ENCODE results near the gene TULP1.
"Not testable (repeated sequence)": the region's sequence is repeated elsewhere in the genome, so short reads cannot be mapped to it uniquely, and the experiment has no call there.

The TULP1 gene

DNA sequence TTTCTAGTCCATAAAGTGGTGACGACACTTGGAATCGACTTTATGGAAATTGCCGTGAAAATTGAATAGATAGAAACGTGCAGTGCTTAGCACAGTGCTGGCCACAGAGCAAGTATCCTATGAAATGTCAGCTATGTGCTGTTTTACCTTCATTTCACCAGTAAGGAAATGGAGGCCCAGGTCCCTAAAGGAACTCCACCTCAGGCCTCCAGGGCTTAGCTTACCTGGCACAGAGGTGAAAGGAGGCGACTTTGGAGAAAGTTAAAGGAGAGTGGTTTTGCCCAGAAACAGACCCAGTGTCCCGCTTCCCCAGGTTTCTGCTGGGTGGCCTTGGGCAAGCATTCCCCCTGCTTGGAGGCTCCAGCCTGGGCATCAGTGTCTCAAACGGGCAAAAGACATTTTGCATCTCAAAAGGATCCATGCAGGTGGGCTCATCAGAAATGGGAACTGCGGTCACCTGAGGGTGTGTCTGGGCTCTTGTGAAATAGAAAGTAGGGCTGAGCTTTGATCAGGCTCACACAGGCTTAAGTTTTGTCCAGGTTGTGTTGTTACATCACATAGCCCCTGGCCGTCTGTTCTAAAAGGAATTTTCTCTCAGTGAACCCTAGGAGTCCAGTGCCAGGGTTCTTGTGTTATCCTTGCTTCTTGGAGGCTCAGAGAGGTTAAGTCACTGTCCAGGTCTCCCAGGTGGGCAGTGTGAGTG lies 6.8 kb upstream of the TULP1 start:
- TF ChIP-seq CTCF (IDR thresholded peaks at IDR 0.05; ENCODE audit: insufficient read depth, low read length, missing control alignments) = no peak
- CTCF ChIA-PET = interaction anchor here (1.0 to 9.3 kb wide), 5 partner anchors 10 to 218 kb away, joined by 3 to 180 read pairs (median 3); partner anchors contain the start of gene ARMC12
- no peak overlapping the region for H3K4me3 ChIP-seq (ENCODE audit: low read depth, low read length)
- DNase-seq (ENCODE audit: low read depth, low spot score) = no peak
- POLR2A ChIA-PET = no interaction called here

DNA sequence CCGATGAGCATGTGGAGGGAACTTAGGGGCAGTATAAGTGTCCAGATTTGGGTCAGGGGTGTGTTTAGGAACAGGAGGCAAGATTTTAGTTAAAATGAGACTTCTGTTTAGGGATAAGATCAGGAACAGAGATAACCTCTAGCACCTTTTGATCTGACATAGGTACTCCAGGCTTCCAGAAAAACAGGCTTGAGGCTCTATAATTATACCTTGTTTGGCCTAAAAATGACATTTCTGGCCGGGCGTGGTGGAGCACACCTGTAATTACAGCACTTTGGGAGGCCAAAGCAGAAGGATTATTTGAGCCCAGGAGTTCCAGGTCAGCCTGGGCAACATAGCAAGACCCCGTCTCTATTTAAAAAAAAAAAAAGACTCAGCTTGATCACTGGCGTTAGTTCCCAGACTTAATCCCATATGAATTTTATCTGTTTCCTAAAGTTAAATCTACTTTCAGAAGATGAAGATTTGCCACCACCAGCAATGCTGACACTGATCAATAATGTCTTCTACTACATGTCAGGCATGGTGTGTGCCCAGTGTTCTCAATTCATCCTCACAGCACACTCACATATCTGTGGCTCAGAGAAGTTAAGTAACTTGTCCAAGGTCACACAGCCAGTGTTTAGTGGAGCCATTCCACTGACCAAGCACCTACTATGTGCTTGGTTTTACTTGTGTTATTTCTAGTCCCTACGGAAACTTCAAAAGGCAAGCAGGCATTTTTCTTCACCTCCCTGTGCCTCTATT lies 6.0 kb upstream of the TULP1 start:
- ChIA-PET CTCF (interaction anchor here (1.0 to 9.3 kb wide), 4 partner anchors 10 to 219 kb away, joined by 3 to 180 read pairs (median 22); partner anchors contain the start of gene ARMC12), POLR2A (no interaction called here)
- no peak for DNase-seq (ENCODE audit: low read depth, low spot score)
- TF ChIP-seq CTCF (IDR thresholded peaks at IDR 0.05; ENCODE audit: insufficient read depth, low read length, missing control alignments) = no peak
- H3K4me3 ChIP-seq (ENCODE audit: low read depth, low read length) = no peak overlapping the region

- CTCF ChIA-PET = interaction anchor here (1.8 to 9.3 kb wide), 3 partner anchors 9 to 220 kb away, joined by 6 to 180 read pairs (median 10); partner anchors contain the start of gene ARMC12
- DNase-seq (ENCODE audit: low read depth, low spot score); H3K4me3 ChIP-seq (ENCODE audit: low read depth, low read length); POLR2A ChIA-PET: not testable (repeated sequence)
Observed at GRCh38 chr6:35517978-35518377, 5.3 kb upstream of the TULP1 start.

DNA sequence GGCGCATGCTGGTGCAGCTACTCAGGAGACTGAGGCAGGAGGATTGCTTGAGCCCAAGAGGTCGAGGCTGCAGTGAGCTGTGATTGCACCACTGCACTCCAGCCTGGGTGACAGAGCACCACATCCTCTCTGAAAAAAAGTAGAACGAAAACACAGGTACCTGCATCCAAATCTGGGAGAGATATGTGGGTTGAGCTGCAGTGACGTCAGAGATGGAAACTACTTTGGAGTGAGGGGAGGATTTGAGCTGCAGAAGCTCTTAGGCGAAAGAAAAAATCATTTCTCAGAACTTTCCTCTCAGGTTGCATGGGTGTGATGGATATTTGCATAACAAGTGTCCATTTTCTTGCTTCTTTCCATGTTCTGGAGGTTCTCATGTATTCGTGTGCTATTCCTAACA lies 4.0 kb upstream of the TULP1 start:
- ChIA-PET POLR2A (no interaction called here), CTCF (interaction anchor here (1.0 to 9.3 kb wide), 5 partner anchors 8 to 221 kb away, joined by 3 to 180 read pairs (median 6); partner anchors contain the start of gene ARMC12)
- no peak overlapping the region for H3K4me3 ChIP-seq (ENCODE audit: low read depth, low read length)
- no peak for TF ChIP-seq CTCF (IDR thresholded peaks at IDR 0.05; ENCODE audit: insufficient read depth, low read length, missing control alignments)
- DNase-seq (ENCODE audit: low read depth, low spot score) = no peak

DNA sequence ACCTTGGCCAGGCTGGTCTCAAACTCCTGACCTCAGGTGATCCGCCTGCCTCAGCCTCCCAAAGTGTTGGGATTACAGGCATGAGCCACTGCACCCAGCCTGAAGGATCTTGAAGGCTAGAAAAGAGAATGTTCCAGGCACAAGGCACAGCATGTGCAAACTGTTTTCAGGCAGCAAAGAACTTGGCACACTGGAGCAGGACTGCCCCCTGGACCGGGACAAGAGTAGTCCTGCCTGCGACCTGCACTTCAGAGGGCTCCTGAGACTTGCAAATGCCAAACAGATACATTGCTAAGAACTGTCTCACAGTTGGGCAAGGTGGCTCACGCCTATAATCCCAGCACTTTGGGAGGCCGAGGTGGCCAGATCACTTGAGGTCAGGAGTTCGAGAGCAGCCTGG lies 3.2 kb upstream of the TULP1 start:
- POLR2A ChIA-PET; DNase-seq (ENCODE audit: low read depth, low spot score); H3K4me3 ChIP-seq (ENCODE audit: low read depth, low read length); CTCF ChIA-PET: not testable (repeated sequence)

GRCh38 chr6:35514587-35514986 lies 1.9 kb upstream of the TULP1 start:
- ChIA-PET CTCF (interaction anchor here (0.9 to 1.6 kb wide), 3 partner anchors 8 to 222 kb away, joined by 3 to 4 read pairs (median 4); partner anchors contain the start of gene ARMC12), POLR2A (no interaction called here)
- no peak overlapping the region for H3K4me3 ChIP-seq (ENCODE audit: low read depth, low read length)
- DNase-seq (ENCODE audit: low read depth, low spot score) = no peak
- TF ChIP-seq CTCF (IDR thresholded peaks at IDR 0.05; ENCODE audit: insufficient read depth, low read length, missing control alignments) = no peak

DNA sequence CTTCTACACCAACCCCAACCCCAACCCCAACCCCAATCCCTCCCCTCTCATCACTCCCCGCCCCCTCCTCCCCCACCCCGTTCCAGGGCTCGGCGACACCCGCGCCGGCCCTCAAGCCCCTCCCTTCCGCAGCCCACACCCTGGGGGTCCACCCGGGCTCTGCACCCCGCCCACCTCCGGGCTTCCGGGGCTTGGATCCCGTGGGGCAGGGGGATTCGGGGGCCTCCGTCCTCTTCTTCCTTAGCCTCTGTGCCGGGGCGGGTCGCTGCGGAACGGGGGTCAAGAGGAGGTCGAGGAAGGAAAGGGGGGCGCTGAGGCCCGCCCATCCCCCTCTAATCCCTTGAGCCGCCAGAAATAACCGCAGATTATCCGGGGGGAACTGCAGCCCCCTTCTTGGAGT lies 690 bp downstream of the TULP1 start:
- no peak for DNase-seq (ENCODE audit: low read depth, low spot score)
- H3K4me3 ChIP-seq (ENCODE audit: low read depth, low read length) = no peak overlapping the region
- ChIA-PET POLR2A (no interaction called here), CTCF (interaction anchor here (5.7 kb wide), 1 partner anchor 9 kb away, joined by 40 read pairs; no protein-coding TSS in a partner anchor)
- TF ChIP-seq CTCF (IDR thresholded peaks at IDR 0.05; ENCODE audit: insufficient read depth, low read length, missing control alignments) = no peak
